BLaER1 treated with 17β-estradiol and CSF1 and Interleukin-3, amounts not matched to agents 10 nM and 100 nM (cell line): Measurements from ENCODE around the gene PADI2.

Experiments used
- H3K27ac ChIP-seq, 11 experiments: shearing (Covaris generic); formaldehyde crosslinking; 2 replicates each; pipeline ENCODE4 v1.8.1; 2022
- H3K27me3 ChIP-seq, 11 experiments: shearing (Covaris generic); formaldehyde crosslinking; 2 replicates each; pipeline ENCODE4 v1.8.1; 2022
- H3K36me3 ChIP-seq, 11 experiments: shearing (Covaris generic); formaldehyde crosslinking; 2 replicates each; pipeline ENCODE4 v1.8.1; 2022
- H3K4me1 ChIP-seq, 10 experiments: shearing (Covaris generic); formaldehyde crosslinking; 2 replicates each; pipeline ENCODE4 v1.8.1; 2022
- H3K4me2 ChIP-seq, 11 experiments: shearing (Covaris generic); formaldehyde crosslinking; 2 replicates each; pipeline ENCODE4 v1.8.1; 2022
- H3K4me3 ChIP-seq, 10 experiments: shearing (Covaris generic); formaldehyde crosslinking; 2 replicates each; pipeline ENCODE4 v1.8.1; 2022
- H3K9ac ChIP-seq, 11 experiments: shearing (Covaris generic); formaldehyde crosslinking; 2 replicates each; pipeline ENCODE4 v1.8.1; 2022
- H3K9me3 ChIP-seq, 11 experiments: shearing (Covaris generic); formaldehyde crosslinking; replicated peaks in 1 of 11; 2 replicates each; pipeline ENCODE4 v1.8.1; 2022
- H4K20me1 ChIP-seq, 11 experiments: shearing (Covaris generic); formaldehyde crosslinking; 2 replicates each; pipeline ENCODE4 v1.8.1; 2022
- Cebpa-rat ChIP-seq, 11 experiments: shearing (Covaris generic); IDR thresholded peaks; 2 replicates each; pipeline ENCODE4 v1.8.1; 2022

Gene PADI2

GRCh38 chr1:17143760-17144159, 24.5 kb upstream of the PADI2 start:
- Histone ChIP-seq H3K9ac (no peak overlapping the region), H3K9me3 (peaks cover 0 to 7% (median 0%) of the 10 kb centered on the region in 11 experiments; a peak in 3 of 22 replicates), H3K4me1 (peaks cover 0 to 13% (median 0%) of the 10 kb centered on the region in 10 experiments; a peak in 5 of 20 replicates), H3K27ac (no peak overlapping the region), H4K20me1 (no peaks in the 10 kb centered on the region), H3K4me2 (no peak overlapping the region), H3K4me3 (no peak overlapping the region), H3K27me3 (no peaks in the 10 kb centered on the region), H3K36me3 (no peaks in the 10 kb centered on the region)
- no peak for TF ChIP-seq Cebpa-rat (IDR thresholded peaks at IDR 0.05)

GRCh38 chr1:17141441-17142197, 22.4 kb upstream of the PADI2 start:
- Histone ChIP-seq H3K4me2 (0 out of 22 replicates have a peak overlapping the region, but pooled peaks of 1 of the 11 experiments have one; percentile 27), H3K4me1 (peaks cover 0 to 13% (median 5%) of the 10 kb centered on the region in 10 experiments; a peak in 13 of 20 replicates), H3K9me3 (peaks cover 0 to 7% (median 0%) of the 10 kb centered on the region in 11 experiments; a peak in 3 of 22 replicates), H3K36me3 (no peaks in the 10 kb centered on the region), H3K9ac (no peak overlapping the region), H3K4me3 (no peak overlapping the region), H3K27ac (no peak overlapping the region), H4K20me1 (no peaks in the 10 kb centered on the region), H3K27me3 (no peaks in the 10 kb centered on the region)
- no peak for TF ChIP-seq Cebpa-rat (IDR thresholded peaks at IDR 0.05)

GRCh38 chr1:17140279-17140678, 21.0 kb upstream of the PADI2 start:
- no peak for TF ChIP-seq Cebpa-rat (IDR thresholded peaks at IDR 0.05)
- no peak overlapping the region for H3K4me2 ChIP-seq
- H3K4me3 ChIP-seq: no peak overlapping the region
- peaks cover 0 to 7% (median 0%) of the 10 kb centered on the region in 11 experiments; a peak in 4 of 22 replicates for H3K9me3 ChIP-seq
- H4K20me1 ChIP-seq: no peaks in the 10 kb centered on the region
- no peak overlapping the region for H3K9ac ChIP-seq
- H3K36me3 ChIP-seq: no peaks in the 10 kb centered on the region
- peaks cover 7 to 18% (median 15%) of the 10 kb centered on the region in 10 experiments; a peak in 16 of 20 replicates for H3K4me1 ChIP-seq
- H3K27me3 ChIP-seq: no peaks in the 10 kb centered on the region
- no peak overlapping the region for H3K27ac ChIP-seq

GRCh38 chr1:17139637-17140036, 20.4 kb upstream of the PADI2 start:
- no peak overlapping the region for H3K27ac ChIP-seq
- H3K9me3 ChIP-seq: peaks cover 0 to 7% (median 0%) of the 10 kb centered on the region in 11 experiments; a peak in 4 of 22 replicates
- H3K4me1 ChIP-seq: peaks cover 7 to 24% (median 17%) of the 10 kb centered on the region in 10 experiments; a peak in 16 of 20 replicates
- no peaks in the 10 kb centered on the region for H4K20me1 ChIP-seq
- H3K9ac ChIP-seq: no peak overlapping the region
- no peak overlapping the region for H3K4me3 ChIP-seq
- H3K27me3 ChIP-seq: no peaks in the 10 kb centered on the region
- TF ChIP-seq Cebpa-rat (IDR thresholded peaks at IDR 0.05): no peak
- no peaks in the 10 kb centered on the region for H3K36me3 ChIP-seq
- H3K4me2 ChIP-seq: no peak overlapping the region

- peaks cover 0 to 7% (median 0%) of the 10 kb centered on the region in 11 experiments; a peak in 1 of 22 replicates for H3K9me3 ChIP-seq
- no peak overlapping the region for H3K4me3 ChIP-seq
- no peaks in the 10 kb centered on the region; a peak in 1 of 22 replicates for H3K27me3 ChIP-seq
- no peaks in the 10 kb centered on the region for H3K36me3 ChIP-seq
- H3K9ac ChIP-seq: no peak overlapping the region
- peaks cover 7 to 30% (median 18%) of the 10 kb centered on the region in 10 experiments; a peak in 16 of 20 replicates for H3K4me1 ChIP-seq
- no peak overlapping the region for H3K27ac ChIP-seq
- H3K4me2 ChIP-seq: no peak overlapping the region
- TF ChIP-seq Cebpa-rat (IDR thresholded peaks at IDR 0.05): no peak
- no peaks in the 10 kb centered on the region for H4K20me1 ChIP-seq
Observed at GRCh38 chr1:17137441-17137840, 18.2 kb upstream of the PADI2 start.

- no peaks in the 10 kb centered on the region for H4K20me1 ChIP-seq
- peaks cover 0 to 7% (median 0%) of the 10 kb centered on the region in 11 experiments; a peak in 1 of 22 replicates for H3K9me3 ChIP-seq
- H3K27ac ChIP-seq: no peak overlapping the region
- H3K9ac ChIP-seq: no peak overlapping the region
- H3K4me1 ChIP-seq: peaks cover 7 to 30% (median 18%) of the 10 kb centered on the region in 10 experiments; a peak in 16 of 20 replicates
- no peaks in the 10 kb centered on the region; a peak in 1 of 22 replicates for H3K27me3 ChIP-seq
- no peaks in the 10 kb centered on the region for H3K36me3 ChIP-seq
- TF ChIP-seq Cebpa-rat (IDR thresholded peaks at IDR 0.05): no peak
- no peak overlapping the region for H3K4me3 ChIP-seq
- H3K4me2 ChIP-seq: peak overlapping the region in 2 of 11 experiments; percentile 53 to 64; a peak in 3 of 22 replicates
Observed at GRCh38 chr1:17136936-17137335, 17.7 kb upstream of the PADI2 start.

GRCh38 chr1:17136145-17136544, 16.9 kb upstream of the PADI2 start:
- TF ChIP-seq Cebpa-rat (IDR thresholded peaks at IDR 0.05): no peak
- H3K9me3 ChIP-seq: peaks cover 0 to 7% (median 0%) of the 10 kb centered on the region in 11 experiments; a peak in 1 of 22 replicates
- no peaks in the 10 kb centered on the region for H3K36me3 ChIP-seq
- no peak overlapping the region for H3K4me3 ChIP-seq
- H3K27ac ChIP-seq: no peak overlapping the region
- no peaks in the 10 kb centered on the region for H4K20me1 ChIP-seq
- no peaks in the 10 kb centered on the region; a peak in 1 of 22 replicates for H3K27me3 ChIP-seq
- no peak overlapping the region for H3K9ac ChIP-seq
- peak overlapping the region in 7 of 11 experiments; percentile 3 to 64 (median 48); a peak in 11 of 22 replicates for H3K4me2 ChIP-seq
- H3K4me1 ChIP-seq: peaks cover 3 to 30% (median 16%) of the 10 kb centered on the region in 10 experiments; a peak in 16 of 20 replicates

- TF ChIP-seq Cebpa-rat (IDR thresholded peaks at IDR 0.05): no peak
- H3K9me3 ChIP-seq: peaks cover 0 to 7% (median 0%) of the 10 kb centered on the region in 11 experiments; a peak in 1 of 22 replicates
- no peak overlapping the region for H3K9ac ChIP-seq
- H4K20me1 ChIP-seq: no peaks in the 10 kb centered on the region
- no peak overlapping the region for H3K4me3 ChIP-seq
- peaks cover 0 to 30% (median 15%) of the 10 kb centered on the region in 10 experiments; a peak in 12 of 20 replicates for H3K4me1 ChIP-seq
- H3K36me3 ChIP-seq: no peaks in the 10 kb centered on the region
- H3K27me3 ChIP-seq: no peaks in the 10 kb centered on the region; a peak in 1 of 22 replicates
- no peak overlapping the region for H3K27ac ChIP-seq
- H3K4me2 ChIP-seq: peak overlapping the region in 6 of 11 experiments; percentile 3 to 64 (median 50); a peak in 10 of 22 replicates
Observed at GRCh38 chr1:17135530-17135929, 16.3 kb upstream of the PADI2 start.

GRCh38 chr1:17134724-17135123, 15.5 kb upstream of the PADI2 start:
- Histone ChIP-seq H3K4me1 (peaks cover 0 to 34% (median 15%) of the 10 kb centered on the region in 10 experiments; a peak in 12 of 20 replicates), H3K36me3 (no peaks in the 10 kb centered on the region), H3K9ac (no peak overlapping the region), H3K9me3 (peaks cover 0 to 7% (median 0%) of the 10 kb centered on the region in 11 experiments; a peak in 1 of 22 replicates), H3K27ac (no peak overlapping the region), H3K27me3 (no peaks in the 10 kb centered on the region; a peak in 1 of 22 replicates), H3K4me3 (no peak overlapping the region), H4K20me1 (no peaks in the 10 kb centered on the region), H3K4me2 (peak overlapping the region in 2 of 11 experiments; percentile 11 to 18; a peak in 3 of 22 replicates)
- TF ChIP-seq Cebpa-rat (IDR thresholded peaks at IDR 0.05): no peak
